NCI-H146 (cell line): Measurements from ENCODE around the gene NCKAP5L.
"Not testable (repeated sequence)": the region's sequence is repeated elsewhere in the genome, so short reads cannot be mapped to it uniquely, and the experiment has no call there.

Source experiments
- DNase-seq: peaks from one replicate; lab custom pipeline; 2025; lab: John Stamatoyannopoulos, UW

The NCKAP5L gene

DNA sequence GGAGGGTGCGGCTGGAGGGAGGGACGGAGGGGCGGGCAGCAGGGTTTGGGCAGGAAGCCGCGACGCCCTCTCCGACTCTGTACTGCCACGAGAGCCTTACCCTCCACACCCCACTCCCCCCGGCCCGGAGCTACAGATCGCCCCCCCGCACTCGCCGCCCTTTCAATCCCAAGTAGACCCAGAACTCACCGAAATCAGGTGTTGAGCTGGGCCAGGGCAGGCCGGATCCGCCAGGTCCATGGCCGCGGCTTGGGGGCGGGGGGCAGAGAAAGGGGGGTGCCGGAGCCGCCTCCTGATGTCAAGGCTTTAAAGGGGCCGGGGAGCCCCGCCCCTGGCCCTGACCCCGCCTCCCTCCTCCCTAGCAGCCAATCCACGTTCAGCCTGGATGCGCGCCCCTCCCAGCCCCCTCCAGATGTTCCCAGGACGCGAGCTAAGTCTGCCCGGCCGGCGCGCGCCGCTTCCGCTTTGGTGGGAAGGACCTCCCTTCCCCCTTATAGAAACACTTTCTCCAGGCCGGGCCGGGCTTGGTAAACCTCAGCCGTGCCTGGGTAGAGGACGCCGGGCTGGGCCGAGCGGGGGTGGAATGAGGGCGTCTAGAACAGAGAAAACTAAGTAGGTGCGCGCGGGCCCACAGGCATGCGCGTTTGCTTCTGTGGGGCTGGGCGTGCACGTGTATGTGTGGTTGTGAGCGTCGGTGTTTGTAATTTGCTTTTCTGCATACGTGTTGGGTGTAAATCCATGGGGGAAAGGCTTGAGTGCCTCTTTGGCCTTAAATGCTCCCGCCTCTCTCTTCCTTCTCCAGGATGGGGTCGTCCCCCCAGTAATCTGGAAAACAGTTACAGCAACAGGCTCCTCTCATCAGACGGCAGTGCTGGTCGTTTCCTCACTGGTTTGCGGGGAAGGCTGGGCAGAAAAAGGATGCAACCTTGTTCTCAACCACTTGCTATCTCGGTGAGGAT, at the start of gene NCKAP5L:
NCKAP5L (minus strand) TSS at position 281 of the 959 bp plus-strand sequence. CDS start 24,369 bp downstream, outside the sequence.
- peak; percentile 96 for DNase-seq

- no peak for DNase-seq
These were observed 48.9 kb upstream of the NCKAP5L start for GRCh38 chr12:49877066-49877465.

DNA sequence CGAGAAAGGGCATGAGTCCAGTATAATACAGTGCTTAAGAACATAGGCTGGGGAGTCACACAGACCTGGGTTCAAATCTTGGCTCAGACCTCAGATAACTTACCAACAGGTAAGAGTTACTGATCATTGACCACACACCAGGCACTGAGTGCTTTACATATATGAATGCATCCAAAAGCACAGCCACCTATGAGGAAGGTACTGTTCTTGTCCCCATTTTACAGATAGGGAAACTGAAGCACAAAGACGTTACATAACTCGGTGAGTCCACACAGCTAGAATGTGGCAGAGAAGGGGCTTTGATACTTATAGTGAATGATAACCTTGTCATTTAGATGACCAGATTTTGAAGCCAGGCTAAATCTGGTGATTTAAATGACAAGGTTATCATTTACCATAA, 47.9 kb upstream of the NCKAP5L start:
- no peak for DNase-seq

GRCh38 chr12:49875115-49875720, 47.0 kb upstream of the NCKAP5L start:
- no peak for DNase-seq

DNA sequence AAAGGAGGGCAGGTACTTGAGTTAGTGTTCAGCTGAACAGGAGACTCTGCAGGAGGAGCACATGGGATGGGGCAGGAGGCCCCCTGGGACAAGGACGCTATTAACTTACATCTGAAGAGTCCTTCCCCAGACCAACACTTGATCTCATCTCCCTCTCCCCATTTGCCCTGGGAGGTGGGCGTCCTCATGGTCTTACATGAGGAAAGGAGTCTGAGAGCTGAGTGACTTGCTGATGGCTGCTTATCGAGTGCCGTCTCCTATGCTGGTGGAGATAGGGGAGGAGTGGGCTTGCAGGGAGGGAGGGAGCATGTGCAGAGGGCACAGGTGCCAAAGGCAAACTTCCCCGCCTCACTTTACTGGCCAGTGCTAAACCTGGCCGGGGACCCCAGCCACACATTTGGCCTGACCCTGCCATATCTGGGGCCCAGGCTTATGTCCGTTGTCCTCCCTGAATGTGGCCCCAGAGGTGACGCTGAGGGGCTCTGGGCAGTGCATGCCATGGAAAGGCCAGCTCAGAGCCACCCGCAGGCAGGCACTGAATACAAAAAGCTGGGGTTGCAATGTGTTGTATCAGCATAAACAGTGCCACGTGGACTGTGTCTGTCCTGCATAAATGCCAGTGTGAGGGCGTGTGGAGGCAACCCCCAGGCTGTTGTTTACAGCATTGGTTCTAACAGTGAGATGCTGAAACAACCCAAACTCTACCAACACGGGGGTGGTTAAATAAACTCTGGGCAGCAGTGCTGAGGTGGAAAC, 46.1 kb upstream of the NCKAP5L start:
- DNase-seq = no peak

GRCh38 chr12:49873361-49873934, 45.2 kb upstream of the NCKAP5L start:
- DNase-seq = no peak

GRCh38 chr12:49872781-49873181, 44.6 kb upstream of the NCKAP5L start:
- no peak for DNase-seq

- DNase-seq = no peak
These were observed 44.2 kb upstream of the NCKAP5L start for GRCh38 chr12:49872381-49872780.

- DNase-seq = not testable (repeated sequence)
These were observed 43.6 kb upstream of the NCKAP5L start for GRCh38 chr12:49871811-49872251.

DNA sequence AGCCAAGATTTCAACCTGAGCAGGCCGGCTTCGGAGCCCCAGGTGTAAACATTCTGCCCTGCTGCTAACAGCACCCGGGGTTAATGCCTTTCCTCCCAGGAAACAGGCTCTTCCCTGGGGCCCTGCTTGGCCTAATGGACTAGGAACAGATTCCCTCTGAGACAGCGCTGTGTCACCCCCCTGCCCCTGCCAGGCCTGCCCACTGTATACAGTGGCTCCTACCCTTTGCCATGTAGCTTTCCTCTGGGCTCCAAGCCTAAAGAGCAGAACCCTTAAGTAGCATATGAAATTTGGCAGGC, 43.0 kb upstream of the NCKAP5L start:
- DNase-seq = no peak

DNA sequence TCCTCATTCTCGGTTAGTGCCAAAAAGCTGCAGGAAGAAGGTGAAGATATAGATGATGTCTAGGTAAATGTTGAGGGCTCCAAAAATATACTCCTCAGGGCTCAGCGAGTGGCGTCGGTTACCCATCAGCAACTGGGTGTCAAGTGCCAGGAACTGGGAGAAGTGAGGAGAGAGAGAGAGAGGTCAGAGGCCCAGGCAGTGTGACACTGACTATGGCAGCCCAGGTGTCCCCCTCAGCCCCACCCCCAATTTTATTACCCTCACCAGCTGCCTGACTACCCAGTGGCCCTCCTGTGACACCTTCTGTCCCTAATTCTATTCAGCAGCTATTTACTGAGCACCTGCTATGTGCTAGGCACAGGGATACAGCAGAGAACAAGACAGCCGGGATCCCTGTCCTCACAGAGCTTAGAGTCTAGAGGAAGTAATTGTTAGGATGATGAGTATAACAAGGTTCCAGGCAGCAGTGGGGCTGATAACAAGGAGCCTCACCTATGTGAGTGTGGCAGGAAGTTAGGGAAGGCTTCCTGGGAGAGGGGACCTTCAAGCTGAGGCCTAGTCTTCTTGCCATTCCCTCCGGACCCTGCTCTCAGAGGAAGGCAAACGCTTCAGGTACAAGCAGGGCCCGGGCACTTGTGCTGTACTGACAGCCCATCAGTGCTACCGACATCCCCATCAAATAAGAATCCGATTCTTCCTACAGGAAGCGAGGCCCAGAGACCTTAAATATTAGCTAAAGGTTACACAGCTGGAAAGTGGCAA, 42.5 kb upstream of the NCKAP5L start:
- no peak for DNase-seq

DNA sequence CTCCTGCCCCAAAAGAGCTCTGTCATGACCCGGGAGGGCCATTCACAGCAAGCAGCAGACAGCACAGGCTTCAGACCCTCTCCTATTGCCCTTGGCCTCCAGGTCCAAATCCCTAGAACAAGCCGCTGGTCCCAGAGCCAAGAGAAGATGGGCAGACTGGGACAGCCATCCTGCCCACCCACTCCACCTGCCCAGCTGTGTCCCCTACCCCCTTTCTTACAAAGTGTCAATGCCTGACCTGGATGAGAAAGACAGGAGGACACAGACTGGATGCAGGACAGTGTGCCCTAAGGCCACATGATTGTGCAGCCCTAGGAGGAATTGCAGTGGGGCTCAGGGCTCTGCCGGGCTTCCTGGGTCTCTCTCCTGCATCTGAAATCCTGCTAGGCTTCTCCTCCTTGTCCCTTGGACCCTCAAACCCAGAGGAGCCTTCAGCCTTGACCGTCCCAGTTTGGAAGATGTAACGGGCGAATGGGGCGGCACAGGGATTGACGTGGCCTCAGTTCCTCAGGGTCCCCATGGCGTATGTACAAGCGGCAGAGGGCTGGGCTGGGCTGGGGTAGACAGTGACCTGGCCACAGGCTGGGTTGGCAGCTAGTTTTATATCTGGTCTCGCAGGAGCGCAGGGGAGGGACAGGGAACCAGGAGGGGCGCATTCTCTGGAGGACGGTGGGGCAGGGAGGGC, 41.7 kb upstream of the NCKAP5L start:
- no peak for DNase-seq

DNA sequence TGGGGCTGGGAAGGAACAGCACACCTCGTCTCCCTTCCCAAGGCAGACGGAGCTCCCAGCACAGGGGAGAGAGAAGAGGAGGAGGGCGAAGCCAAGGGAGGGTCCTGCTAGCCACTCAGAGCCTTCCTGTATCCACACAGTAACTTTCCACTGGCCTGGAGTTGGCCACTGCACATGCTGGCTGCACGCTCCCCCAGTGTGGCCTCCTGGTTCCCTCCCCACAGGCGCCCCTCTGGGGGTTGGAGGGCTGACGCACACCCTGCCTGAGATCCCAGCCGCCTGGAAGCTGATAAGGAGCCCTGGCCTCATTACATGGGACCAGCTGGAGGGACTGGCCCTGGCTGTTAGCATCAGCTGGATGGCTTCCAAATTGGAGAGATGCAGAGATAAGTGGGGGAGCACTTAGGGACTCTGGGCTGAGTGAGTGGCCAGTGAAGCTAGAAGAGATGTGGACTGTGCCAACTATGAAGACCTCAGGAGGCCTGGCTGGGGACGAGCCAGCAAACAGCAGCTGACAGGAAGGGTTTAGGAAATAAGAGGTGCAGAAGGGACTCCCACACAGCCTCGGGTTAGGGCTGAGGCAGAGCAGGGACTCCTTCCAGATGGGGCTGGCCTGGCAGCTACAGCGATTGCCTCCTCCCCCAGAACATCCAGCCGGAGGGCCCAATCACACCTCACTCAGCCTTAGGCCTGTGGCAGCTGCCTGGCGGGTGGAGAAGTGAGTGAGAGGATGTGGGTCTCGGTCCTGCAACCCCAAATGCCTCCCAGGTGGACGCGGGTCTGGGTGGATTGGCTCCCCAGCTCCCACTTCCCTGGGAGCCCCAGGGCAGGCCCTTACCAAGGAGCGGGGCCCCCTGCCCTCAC, 41.0 kb upstream of the NCKAP5L start:
- peak; percentile 89 for DNase-seq

- DNase-seq = no peak
These were observed 40.2 kb upstream of the NCKAP5L start for GRCh38 chr12:49868449-49868848.

GRCh38 chr12:49867570-49868341, 39.5 kb upstream of the NCKAP5L start:
- no peak for DNase-seq

DNA sequence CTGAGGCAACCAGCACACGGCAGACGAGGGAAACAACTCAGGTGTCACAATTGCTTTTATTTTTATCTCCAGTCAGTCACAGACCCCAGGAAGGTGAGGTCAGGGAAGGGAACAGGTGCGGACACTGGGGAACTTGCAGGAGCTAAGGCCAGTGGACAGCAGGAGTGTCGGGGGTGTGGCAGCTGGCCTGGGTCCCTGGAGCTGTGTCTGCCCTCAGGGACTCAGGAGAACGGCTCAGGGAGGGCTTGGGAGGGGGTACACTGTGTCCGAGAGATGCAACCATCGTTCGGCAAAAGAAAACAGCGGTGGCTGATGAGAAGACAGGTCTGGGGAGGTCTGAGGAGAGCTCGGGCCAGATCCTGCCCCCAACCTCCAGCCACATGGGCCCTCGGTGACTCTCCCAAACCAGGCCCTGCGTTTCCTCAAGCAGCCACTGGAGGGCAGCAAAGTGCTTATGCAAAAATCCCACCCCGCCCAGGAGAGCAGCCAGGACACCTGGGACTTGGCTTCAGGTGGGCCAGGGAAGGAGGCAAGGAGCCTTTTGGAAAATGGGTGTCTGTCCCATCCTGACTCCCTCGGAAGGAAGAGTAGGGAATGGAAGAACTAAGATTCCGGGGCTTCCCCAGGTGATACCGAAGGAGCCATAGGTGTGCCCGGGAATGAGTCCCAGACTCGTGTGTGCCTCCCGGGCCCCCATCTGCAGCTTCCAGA, 38.8 kb upstream of the NCKAP5L start:
- peak; percentile 69 for DNase-seq

- no peak for DNase-seq
These were observed 37.5 kb upstream of the NCKAP5L start for GRCh38 chr12:49865782-49866135.

DNA sequence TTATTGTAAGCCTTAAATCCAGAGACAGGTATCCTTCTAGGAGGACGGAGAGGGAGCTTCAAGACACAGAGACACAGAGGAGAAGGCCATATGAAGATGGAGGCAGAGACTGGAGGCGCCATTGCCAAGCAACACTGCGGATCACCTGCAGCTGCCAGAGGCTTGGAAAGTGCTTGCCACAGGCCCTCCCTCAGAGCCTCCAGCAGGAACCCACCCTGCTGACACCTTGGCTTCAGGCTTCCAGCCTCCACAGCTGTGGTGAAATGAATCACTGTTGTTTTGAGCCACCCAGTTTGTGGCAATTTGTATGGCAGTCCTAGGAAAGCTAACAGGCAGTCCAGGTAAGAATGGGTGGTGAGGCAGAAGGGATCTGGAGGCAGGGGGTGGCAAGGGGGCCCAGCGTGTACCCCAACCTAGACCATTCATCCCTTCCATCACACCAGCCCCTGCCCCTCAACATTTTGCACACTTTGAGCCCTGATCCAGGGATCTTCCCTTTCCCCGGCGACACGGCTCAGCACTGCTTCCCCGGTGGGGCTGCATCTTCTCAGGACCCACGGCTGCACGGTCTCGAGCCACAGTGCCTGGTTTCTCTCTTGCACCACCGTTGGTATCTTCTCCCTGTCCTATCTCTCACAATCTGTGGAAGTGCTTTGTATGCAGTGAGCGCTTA, 37.0 kb upstream of the NCKAP5L start:
- no peak for DNase-seq
